Lung (tissue), 12 donors: ENCODE data around the gene IPO5. TPM values are rescaled to one million over a fixed set of nuclear protein-coding genes. Genes with fewer than 3 reads are reported as not detected.

Source experiments
- ATAC-seq: fragments of 200-7000 bp; cut with Tn5 transposase; one replicate; pipeline ENCODE4 v1.9.1; 2020; ENCODE audit warnings: moderate number of reproducible peaks; ENCODE audit not compliant: insufficient read depth, low FRiP score
- DNase-seq, 3 donors: peaks; one replicate each; pipeline ENCODE4 v3.0.0-alpha.2; 2013 to 2017
- H3K27ac ChIP-seq, 2 donors: one replicate each; pipeline ENCODE4 v1.5.1; 2013; ENCODE audit warnings: mild to moderate bottlenecking in 2 of 2, moderate library complexity in 2 of 2, control low read depth in 1 of 2, inconsistent platforms in 1 of 2, low read depth in 1 of 2, low read length in 1 of 2
- H3K27me3 ChIP-seq, 3 donors: one replicate each; pipeline ENCODE4 v1.5.1; 2013; ENCODE audit warnings: low read length in 2 of 3; ENCODE audit not compliant: control insufficient read depth in 3 of 3, insufficient read depth in 3 of 3
- H3K36me3 ChIP-seq, 4 donors: one replicate each; pipeline ENCODE4 v1.5.1; 2013; ENCODE audit warnings: low read length in 4 of 4, mild to moderate bottlenecking in 1 of 4, moderate library complexity in 1 of 4; ENCODE audit not compliant: control insufficient read depth in 4 of 4, insufficient read depth in 4 of 4
- H3K4me1 ChIP-seq, 5 donors: one replicate each; pipeline ENCODE4 v1.5.1; 2013; ENCODE audit warnings: low read length in 5 of 5, mild to moderate bottlenecking in 2 of 5, moderate library complexity in 1 of 5; ENCODE audit not compliant: control insufficient read depth in 5 of 5, insufficient read depth in 5 of 5
- H3K4me3 ChIP-seq: one replicate; pipeline ENCODE4 v1.5.1; 2013; ENCODE audit warnings: mild to moderate bottlenecking, control low read depth, moderate library complexity
- H3K9ac ChIP-seq, 2 donors: one replicate each; pipeline ENCODE4 v1.5.1; 2013; ENCODE audit warnings: low read length in 2 of 2, control low read depth in 1 of 2; ENCODE audit not compliant: insufficient read depth in 1 of 2
- H3K9me3 ChIP-seq, 4 donors: one replicate each; pipeline ENCODE4 v1.5.1; 2013; ENCODE audit warnings: low read length in 3 of 4, mild to moderate bottlenecking in 1 of 4, moderate library complexity in 1 of 4; ENCODE audit not compliant: control insufficient read depth in 4 of 4, insufficient read depth in 3 of 4
- WGBS, 2 donors: extraction: QIAGEN DNeasy Blood & Tissue Kit; methylation state at CpG; one replicate each; pipeline ENCODE4 v1.1.7; 2013; 5-methylcytosine and 5-hydroxymethylcytosine counted together
- polyA plus RNA-seq, 2 donors: library from polyadenylated mRNA; stranded (reverse); fragments of 200-250 nt; gene quantifications; one replicate each; pipeline ENCODE4 v1.2.1, GENCODE V29; 2013
- total RNA-seq, 2 donors: library from RNA; depleted of rRNA in 1 of 2; stranded (reverse); fragments of >200 nt in 1 of 2; gene quantifications; one replicate each; pipeline ENCODE4 v1.2.1, GENCODE V29; 2014 to 2021
- TF ChIP-seq, protein P1 (sequence below): IDR thresholded peaks from 2 replicates; pipeline ENCODE4 v1.5.1; 2012; ENCODE audit warnings: mild to moderate bottlenecking; ENCODE audit errors: control extremely low read depth, extremely low read depth
- donor health status: control.
- donor health status: control.
- donor health status: Bipolar disorder and iron deficiency.
- donor health status: healthy.
- donor health status: DM: yes; HTN: yes; CAD: no.

Gene IPO5
- total and polyA plus RNA-seq, 4 donors = 26.7 to 137 (median 61.7) TPM

DNA sequence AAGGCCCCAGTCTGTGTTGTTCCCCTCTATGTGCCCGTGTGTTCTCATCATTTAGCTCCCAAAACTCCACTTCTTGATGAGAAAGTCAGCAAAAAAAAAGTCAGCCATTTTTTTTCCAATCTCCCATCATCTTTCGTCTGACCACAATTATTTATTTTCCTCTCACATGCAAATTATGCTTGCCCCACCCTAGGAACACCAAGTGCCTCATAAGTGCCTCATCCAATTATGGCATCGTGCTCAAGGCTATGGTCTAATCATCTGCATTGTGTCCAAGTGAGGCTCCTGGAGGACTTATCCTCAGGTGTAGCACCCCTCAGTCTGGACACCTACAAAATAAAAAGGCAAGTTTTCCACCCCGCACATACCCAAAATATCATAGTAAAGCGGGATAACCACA is 20.8 kb upstream of the IPO5 start:
- TF ChIP-seq, protein P1, sequence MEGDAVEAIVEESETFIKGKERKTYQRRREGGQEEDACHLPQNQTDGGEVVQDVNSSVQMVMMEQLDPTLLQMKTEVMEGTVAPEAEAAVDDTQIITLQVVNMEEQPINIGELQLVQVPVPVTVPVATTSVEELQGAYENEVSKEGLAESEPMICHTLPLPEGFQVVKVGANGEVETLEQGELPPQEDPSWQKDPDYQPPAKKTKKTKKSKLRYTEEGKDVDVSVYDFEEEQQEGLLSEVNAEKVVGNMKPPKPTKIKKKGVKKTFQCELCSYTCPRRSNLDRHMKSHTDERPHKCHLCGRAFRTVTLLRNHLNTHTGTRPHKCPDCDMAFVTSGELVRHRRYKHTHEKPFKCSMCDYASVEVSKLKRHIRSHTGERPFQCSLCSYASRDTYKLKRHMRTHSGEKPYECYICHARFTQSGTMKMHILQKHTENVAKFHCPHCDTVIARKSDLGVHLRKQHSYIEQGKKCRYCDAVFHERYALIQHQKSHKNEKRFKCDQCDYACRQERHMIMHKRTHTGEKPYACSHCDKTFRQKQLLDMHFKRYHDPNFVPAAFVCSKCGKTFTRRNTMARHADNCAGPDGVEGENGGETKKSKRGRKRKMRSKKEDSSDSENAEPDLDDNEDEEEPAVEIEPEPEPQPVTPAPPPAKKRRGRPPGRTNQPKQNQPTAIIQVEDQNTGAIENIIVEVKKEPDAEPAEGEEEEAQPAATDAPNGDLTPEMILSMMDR = no peak
- Histone ChIP-seq H3K27me3 (no peaks in the 10 kb centered on the region), H3K4me3 (no peak overlapping the region), H3K9ac (no peak overlapping the region), H3K4me1 (no peaks in the 10 kb centered on the region), H3K36me3 (no peaks in the 10 kb centered on the region), H3K9me3 (no peaks in the 10 kb centered on the region), H3K27ac (no peak overlapping the region)
- no peak for DNase-seq
- no peak for ATAC-seq
- 87 to 92% methylated on average over 5 of the region's 5 CpGs for WGBS, 2 donors

DNA sequence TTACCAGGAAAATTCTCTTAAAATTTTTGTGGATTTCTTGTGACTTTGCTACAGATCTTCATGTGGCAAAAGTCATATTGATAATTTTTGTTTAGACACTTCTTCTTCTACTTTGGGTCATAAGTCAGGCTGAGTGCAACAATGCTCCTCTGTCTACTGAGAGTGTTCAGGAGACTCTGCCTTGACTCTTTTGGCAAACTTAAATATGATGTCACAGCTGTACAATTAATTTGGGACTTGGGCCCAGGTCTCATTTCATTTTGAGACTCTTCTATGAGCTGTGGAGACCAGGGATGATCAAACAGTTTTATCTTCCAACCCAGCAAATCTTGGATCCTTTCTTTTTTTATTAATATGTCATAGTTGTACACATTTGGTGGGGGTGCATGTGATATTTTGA is 19.7 kb upstream of the IPO5 start:
- Histone ChIP-seq H3K36me3 (no peaks in the 10 kb centered on the region), H3K27ac (no peak overlapping the region), H3K9me3 (no peaks in the 10 kb centered on the region), H3K9ac (no peak overlapping the region), H3K27me3 (no peaks in the 10 kb centered on the region), H3K4me3 (no peak overlapping the region), H3K4me1 (no peaks in the 10 kb centered on the region)
- ATAC-seq = no peak
- TF ChIP-seq, protein P1 = no peak
- no peak for DNase-seq

DNA sequence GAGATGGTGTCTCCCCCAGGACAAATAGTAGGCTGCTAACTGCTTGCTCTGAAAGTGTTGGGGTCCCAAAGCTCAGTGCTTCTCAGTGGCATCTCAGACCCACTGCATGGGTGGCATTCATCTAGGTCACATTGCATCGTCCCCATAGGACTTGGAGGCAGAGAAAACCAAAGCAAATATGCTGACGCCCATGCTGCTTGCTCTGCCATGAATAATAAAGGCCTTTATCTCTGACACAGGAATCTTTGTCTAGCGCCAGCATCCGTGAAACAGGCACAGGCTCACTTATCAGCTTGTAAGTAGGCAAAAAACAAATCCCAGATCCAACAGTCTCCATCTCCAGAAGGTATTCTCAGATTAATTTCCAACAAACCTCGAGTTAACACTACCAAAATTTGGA is 18.9 kb upstream of the IPO5 start:
- no peak overlapping the region for H3K27ac ChIP-seq
- DNase-seq (peak in 2 of 3 donors; percentile 4 to 18), ATAC-seq (no peak)
- H3K36me3 ChIP-seq = no peaks in the 10 kb centered on the region
- TF ChIP-seq, protein P1 = no peak
- H3K4me1 ChIP-seq = no peaks in the 10 kb centered on the region
- WGBS, 2 donors = 55 to 63% methylated on average over 5 of the region's 5 CpGs
- H3K9ac ChIP-seq = no peak overlapping the region
- no peak overlapping the region for H3K4me3 ChIP-seq
- no peaks in the 10 kb centered on the region for H3K27me3 ChIP-seq
- no peaks in the 10 kb centered on the region for H3K9me3 ChIP-seq

DNA sequence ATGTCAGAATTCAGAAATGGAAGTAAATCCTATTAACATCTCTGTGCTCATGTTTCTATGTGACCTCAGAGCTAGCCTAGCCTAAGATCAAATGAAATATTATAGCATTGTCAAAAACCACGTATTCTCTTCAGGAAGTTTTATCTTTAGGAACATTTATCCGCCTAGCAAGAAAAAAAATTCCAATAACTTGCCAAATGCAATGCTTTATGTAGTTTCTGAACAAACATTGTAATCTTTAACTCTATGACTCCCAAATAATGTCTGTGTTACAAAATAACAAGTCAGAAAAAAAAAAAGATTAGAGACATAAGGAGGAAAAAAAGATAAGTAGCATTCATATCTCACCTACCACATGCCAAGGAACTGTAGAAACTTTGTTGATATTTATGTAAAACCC is 18.4 kb upstream of the IPO5 start:
- H3K4me3 ChIP-seq = no peak overlapping the region
- H3K9me3 ChIP-seq = no peaks in the 10 kb centered on the region
- 52 to 74% methylated on average over 2 of the region's 2 CpGs for WGBS, 2 donors
- H3K4me1 ChIP-seq = no peaks in the 10 kb centered on the region
- peak in 2 of 3 donors; percentile 31 to 33 for DNase-seq
- ATAC-seq = no peak
- H3K27me3 ChIP-seq = no peaks in the 10 kb centered on the region
- TF ChIP-seq, protein P1 = no peak
- no peak overlapping the region for H3K27ac ChIP-seq
- no peak overlapping the region for H3K9ac ChIP-seq
- no peaks in the 10 kb centered on the region for H3K36me3 ChIP-seq
